K562 (cell line): ENCODE results near the gene MOGAT2. TPM values are rescaled to one million over a fixed set of nuclear protein-coding genes. Genes with fewer than 3 reads are reported as not detected.

ENCODE experiments used
- CEBPG ChIP-seq, 3 experiments: fragments of 200-800 bp in 1 of 3; sonication (Bioruptor generic) in 1 of 3; sonication (generic) in 1 of 3; formaldehyde crosslinking in 1 of 3; IDR thresholded peaks in 2 of 3; conservative IDR thresholded peaks in 1 of 3; 2 replicates each; pipeline versions ENCODE4 v1.6.1 to v1.8.0; 2016 to 2022; ENCODE audit warnings: missing compliant biosample characterization in 2 of 3, missing genetic modification characterization in 2 of 3, mild to moderate bottlenecking in 1 of 3, missing genetic modification reagents in 1 of 3
- ELF1 ChIP-seq: fragments of 200-800 bp; sonication (Bioruptor generic); IDR thresholded peaks from 2 replicates; pipeline ENCODE4 v1.6.1; 2016; ENCODE audit warnings: missing genetic modification characterization, missing compliant biosample characterization
- FOXJ3 ChIP-seq: sonication (generic); formaldehyde crosslinking; IDR thresholded peaks from 2 replicates; pipeline ENCODE4 v1.4.0; 2020; ENCODE audit warnings: mild to moderate bottlenecking, missing genetic modification reagents
- POLR2AphosphoS2 ChIP-seq: IDR thresholded peaks from 2 replicates; pipeline ENCODE4 v1.6.1; 2012; ENCODE audit warnings: low read length, improper control_type of control experiment
- POLR2G ChIP-seq: fragments of 200-400 bp; formaldehyde crosslinking; IDR thresholded peaks from 2 replicates; pipeline ENCODE4 v1.6.1; 2017; ENCODE audit warnings: low read depth, mild to moderate bottlenecking, antibody characterized with exemption, low read length, moderate library complexity
- RAD21 ChIP-seq, 2 experiments: fragments of 250-450 bp in 1 of 2; fragments of 450-650 bp in 1 of 2; sonication (Bioruptor Pico) in 1 of 2; formaldehyde crosslinking in 1 of 2; IDR thresholded peaks in 1 of 2; conservative IDR thresholded peaks in 1 of 2; 2 replicates each; pipeline versions ENCODE4 v1.4.0 to v1.8.0; 2020 to 2022; ENCODE audit warnings: mild to moderate bottlenecking in 2 of 2, moderate library complexity in 1 of 2
- TAF7 ChIP-seq: fragments of 450-650 bp; IDR thresholded peaks from 2 replicates; pipeline ENCODE4 v1.6.1; 2016; ENCODE audit warnings: missing genetic modification characterization, missing compliant biosample characterization
- ZNF146 ChIP-seq: IDR thresholded peaks from one replicate; pipeline ENCODE4 v1.6.1; 2018; ENCODE audit warnings: missing compliant biosample characterization; ENCODE audit not compliant: unreplicated experiment
- ZNF354B ChIP-seq: fragments of 250-450 bp; sonication (Bioruptor Pico); IDR thresholded peaks from 2 replicates; pipeline ENCODE4 v1.4.0; 2020
- ZNF445 ChIP-seq: fragments of 250-450 bp; sonication (Bioruptor Pico); IDR thresholded peaks from 2 replicates; pipeline ENCODE4 v1.4.0; 2020; ENCODE audit warnings: low read depth, mild to moderate bottlenecking, moderate library complexity
- ZNF764 ChIP-seq: fragments of 250-450 bp; sonication (Bioruptor Pico); IDR thresholded peaks from 2 replicates; pipeline ENCODE4 v1.4.0; 2020; ENCODE audit warnings: low read depth, mild to moderate bottlenecking, moderate library complexity
- ZSCAN32 ChIP-seq: fragments of 450-650 bp; formaldehyde crosslinking; IDR thresholded peaks from 2 replicates; pipeline ENCODE4 v1.4.0; 2020; ENCODE audit warnings: mild to moderate bottlenecking, moderate library complexity
- polyA plus RNA-seq, 8 experiments: library from polyadenylated mRNA; depleted of rRNA in 4 of 8; stranded (reverse) in 5 of 8; unstranded in 3 of 8; fragments of >200 nt; fragmentation: Nextera tagmentation in 2 of 8; fragmentation: Illumina TruSeq in 1 of 8; extraction: Ambion mirVana in 2 of 8; extraction: Trizol in 1 of 8; gene quantifications; 2 replicates each; pipeline versions ENCODE4 v1.2.1 to v1.2.3, GENCODE V29; 2011 to 2014; ENCODE audit warnings: inconsistent platforms in 1 of 8, missing spikeins in 1 of 8
- total RNA-seq, 7 experiments: library from RNA; depleted of rRNA in 6 of 7; stranded (reverse); fragments of >200 nt in 6 of 7; fragmentation: Illumina TruSeq in 2 of 7; extraction: Trizol in 2 of 7; gene quantifications; 2 replicates each; pipeline versions ENCODE4 v1.2.1 to v1.2.3, GENCODE V29; 2011 to 2021; ENCODE audit warnings: low replicate concordance in 1 of 7
- TF ChIP-seq, protein P1 (sequence below): IDR thresholded peaks from 3 replicates; pipeline ENCODE4 v1.6.1; 2011; ENCODE audit warnings: borderline replicate concordance, mild to moderate bottlenecking, moderate library complexity; ENCODE audit not compliant: insufficient read length; ENCODE audit errors: extremely low read depth
- TF ChIP-seq, protein P2 (sequence below), 2 experiments: fragments of 450-650 bp; formaldehyde crosslinking in 1 of 2; IDR thresholded peaks; 2 replicates each; pipeline versions ENCODE4 v1.4.0 to v1.6.1; 2014 to 2020; ENCODE audit warnings: mild to moderate bottlenecking in 2 of 2, borderline replicate concordance in 1 of 2, low read depth in 1 of 2
- TF ChIP-seq, protein P3 (sequence below), 2 experiments: fragments of 450-650 bp in 1 of 2; sonication (generic) in 1 of 2; formaldehyde crosslinking in 1 of 2; IDR thresholded peaks in 1 of 2; conservative IDR thresholded peaks in 1 of 2; 2 replicates each; pipeline versions ENCODE4 v1.6.1 to v1.8.1; 2016 to 2023; ENCODE audit warnings: mild to moderate bottlenecking in 2 of 2, moderate library complexity in 2 of 2, inconsistent platforms in 1 of 2, missing genetic modification reagents in 1 of 2

Gene MOGAT2
- total and polyA plus RNA-seq, 9 of the 15 experiments (the other 6 are each of a cell fraction or from before 2014, with no cell fraction given) = 0.09 TPM; not detected in 7

DNA sequence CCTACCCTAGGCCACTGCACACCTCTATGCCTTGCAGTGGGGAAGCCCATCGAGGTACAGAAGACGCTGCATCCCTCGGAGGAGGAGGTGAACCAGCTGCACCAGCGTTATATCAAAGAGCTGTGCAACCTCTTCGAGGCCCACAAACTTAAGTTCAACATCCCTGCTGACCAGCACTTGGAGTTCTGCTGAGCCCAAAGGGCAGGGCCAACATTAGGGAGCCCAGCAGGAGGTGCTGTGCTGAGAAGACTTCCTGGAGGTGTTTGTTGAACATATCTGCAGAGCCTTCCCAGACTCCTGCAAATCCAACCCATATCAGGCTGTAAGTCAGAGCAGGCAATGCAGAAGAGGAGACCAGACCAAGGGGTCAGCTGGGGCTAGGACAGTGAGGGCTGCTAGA lies 13.5 kb downstream of the MOGAT2 start (continued):
- TF ChIP-seq, protein P1, sequence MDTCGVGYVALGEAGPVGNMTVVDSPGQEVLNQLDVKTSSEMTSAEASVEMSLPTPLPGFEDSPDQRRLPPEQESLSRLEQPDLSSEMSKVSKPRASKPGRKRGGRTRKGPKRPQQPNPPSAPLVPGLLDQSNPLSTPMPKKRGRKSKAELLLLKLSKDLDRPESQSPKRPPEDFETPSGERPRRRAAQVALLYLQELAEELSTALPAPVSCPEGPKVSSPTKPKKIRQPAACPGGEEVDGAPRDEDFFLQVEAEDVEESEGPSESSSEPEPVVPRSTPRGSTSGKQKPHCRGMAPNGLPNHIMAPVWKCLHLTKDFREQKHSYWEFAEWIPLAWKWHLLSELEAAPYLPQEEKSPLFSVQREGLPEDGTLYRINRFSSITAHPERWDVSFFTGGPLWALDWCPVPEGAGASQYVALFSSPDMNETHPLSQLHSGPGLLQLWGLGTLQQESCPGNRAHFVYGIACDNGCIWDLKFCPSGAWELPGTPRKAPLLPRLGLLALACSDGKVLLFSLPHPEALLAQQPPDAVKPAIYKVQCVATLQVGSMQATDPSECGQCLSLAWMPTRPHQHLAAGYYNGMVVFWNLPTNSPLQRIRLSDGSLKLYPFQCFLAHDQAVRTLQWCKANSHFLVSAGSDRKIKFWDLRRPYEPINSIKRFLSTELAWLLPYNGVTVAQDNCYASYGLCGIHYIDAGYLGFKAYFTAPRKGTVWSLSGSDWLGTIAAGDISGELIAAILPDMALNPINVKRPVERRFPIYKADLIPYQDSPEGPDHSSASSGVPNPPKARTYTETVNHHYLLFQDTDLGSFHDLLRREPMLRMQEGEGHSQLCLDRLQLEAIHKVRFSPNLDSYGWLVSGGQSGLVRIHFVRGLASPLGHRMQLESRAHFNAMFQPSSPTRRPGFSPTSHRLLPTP = no peak
- TF ChIP-seq, protein P2, sequence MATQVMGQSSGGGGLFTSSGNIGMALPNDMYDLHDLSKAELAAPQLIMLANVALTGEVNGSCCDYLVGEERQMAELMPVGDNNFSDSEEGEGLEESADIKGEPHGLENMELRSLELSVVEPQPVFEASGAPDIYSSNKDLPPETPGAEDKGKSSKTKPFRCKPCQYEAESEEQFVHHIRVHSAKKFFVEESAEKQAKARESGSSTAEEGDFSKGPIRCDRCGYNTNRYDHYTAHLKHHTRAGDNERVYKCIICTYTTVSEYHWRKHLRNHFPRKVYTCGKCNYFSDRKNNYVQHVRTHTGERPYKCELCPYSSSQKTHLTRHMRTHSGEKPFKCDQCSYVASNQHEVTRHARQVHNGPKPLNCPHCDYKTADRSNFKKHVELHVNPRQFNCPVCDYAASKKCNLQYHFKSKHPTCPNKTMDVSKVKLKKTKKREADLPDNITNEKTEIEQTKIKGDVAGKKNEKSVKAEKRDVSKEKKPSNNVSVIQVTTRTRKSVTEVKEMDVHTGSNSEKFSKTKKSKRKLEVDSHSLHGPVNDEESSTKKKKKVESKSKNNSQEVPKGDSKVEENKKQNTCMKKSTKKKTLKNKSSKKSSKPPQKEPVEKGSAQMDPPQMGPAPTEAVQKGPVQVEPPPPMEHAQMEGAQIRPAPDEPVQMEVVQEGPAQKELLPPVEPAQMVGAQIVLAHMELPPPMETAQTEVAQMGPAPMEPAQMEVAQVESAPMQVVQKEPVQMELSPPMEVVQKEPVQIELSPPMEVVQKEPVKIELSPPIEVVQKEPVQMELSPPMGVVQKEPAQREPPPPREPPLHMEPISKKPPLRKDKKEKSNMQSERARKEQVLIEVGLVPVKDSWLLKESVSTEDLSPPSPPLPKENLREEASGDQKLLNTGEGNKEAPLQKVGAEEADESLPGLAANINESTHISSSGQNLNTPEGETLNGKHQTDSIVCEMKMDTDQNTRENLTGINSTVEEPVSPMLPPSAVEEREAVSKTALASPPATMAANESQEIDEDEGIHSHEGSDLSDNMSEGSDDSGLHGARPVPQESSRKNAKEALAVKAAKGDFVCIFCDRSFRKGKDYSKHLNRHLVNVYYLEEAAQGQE (IDR thresholded peaks at IDR 0.05; ENCODE audit: borderline replicate concordance) = 0 out of 2 replicates have a peak, but pooled peaks have one; percentile 5
- TF ChIP-seq, protein P2 (CRISPR knock-in tag; IDR thresholded peaks at IDR 0.05; ENCODE audit: low read depth) = no peak
- TF ChIP-seq ZSCAN32 (CRISPR knock-in tag) (no peak), ZNF764 (peak; percentile 80), CEBPG (CRISPR knock-in tag; IDR thresholded peaks at IDR 0.05) (no peak), CEBPG (tag; conservative IDR thresholded peaks at IDR 0.05 in 1 of 2, IDR thresholded peaks at IDR 0.05 in 1 of 2) (no peak), ELF1 (tag) (no peak), ZNF146 (no peak), FOXJ3 (CRISPR knock-in tag) (no peak), POLR2AphosphoS2 (no peak), RAD21 (CRISPR knock-in tag; conservative IDR thresholded peaks at IDR 0.05 in 1 of 2, IDR thresholded peaks at IDR 0.05 in 1 of 2) (peak in 1 of 2 experiments; percentile 27; a peak in 2 of 4 replicates), POLR2G (no peak), TAF7 (tag) (no peak), ZNF354B (CRISPR knock-in tag) (no peak), ZNF445 (CRISPR knock-in tag) (no peak)
- TF ChIP-seq, protein P3, sequence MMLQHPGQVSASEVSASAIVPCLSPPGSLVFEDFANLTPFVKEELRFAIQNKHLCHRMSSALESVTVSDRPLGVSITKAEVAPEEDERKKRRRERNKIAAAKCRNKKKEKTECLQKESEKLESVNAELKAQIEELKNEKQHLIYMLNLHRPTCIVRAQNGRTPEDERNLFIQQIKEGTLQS (IDR thresholded peaks at IDR 0.05) = no peak
- TF ChIP-seq, protein P3 (CRISPR knock-in tag; conservative IDR thresholded peaks at IDR 0.05) = no peak
